GM21423 (cell line): ENCODE measurements around the gene SEMA5B.

Source experiments
- ATAC-seq: cut with Tn5 transposase; IDR thresholded peaks from one replicate; pipeline ENCODE4 v1.9.1; 2021; ENCODE audit warnings: mild to moderate bottlenecking, moderate library complexity; ENCODE audit not compliant: unreplicated experiment

SEMA5B gene

GRCh38 chr3:122947196-122947595 lies 80.4 kb downstream of the SEMA5B start:
- ATAC-seq, result no peak

- ATAC-seq, result no peak
These were observed 81.4 kb downstream of the SEMA5B start for GRCh38 chr3:122946185-122946584.

GRCh38 chr3:122945230-122945629 lies 82.3 kb downstream of the SEMA5B start:
- ATAC-seq, result no peak

- no peak for ATAC-seq
These were observed 82.8 kb downstream of the SEMA5B start for GRCh38 chr3:122944671-122945161.

GRCh38 chr3:122943828-122944190 lies 83.8 kb downstream of the SEMA5B start:
- no peak for ATAC-seq

- no peak for ATAC-seq
These were observed 84.4 kb downstream of the SEMA5B start for GRCh38 chr3:122942937-122943827.

- ATAC-seq, result no peak
These were observed 85.3 kb downstream of the SEMA5B start for GRCh38 chr3:122942239-122942638.

GRCh38 chr3:122941228-122942206 lies 86.0 kb downstream of the SEMA5B start:
- ATAC-seq, result no peak

- no peak for ATAC-seq
These were observed 86.9 kb downstream of the SEMA5B start for GRCh38 chr3:122940628-122941086.

- no peak for ATAC-seq
These were observed 88.7 kb downstream of the SEMA5B start for GRCh38 chr3:122938783-122939425.

GRCh38 chr3:122937745-122938144 lies 89.8 kb downstream of the SEMA5B start:
- no peak for ATAC-seq

GRCh38 chr3:122936986-122937385 lies 90.6 kb downstream of the SEMA5B start:
- no peak for ATAC-seq

GRCh38 chr3:122936335-122936734 lies 91.2 kb downstream of the SEMA5B start:
- ATAC-seq, result no peak

GRCh38 chr3:122934251-122934650 lies 93.3 kb downstream of the SEMA5B start:
- no peak for ATAC-seq

GRCh38 chr3:122932251-122932967 lies 95.2 kb downstream of the SEMA5B start:
- ATAC-seq, result no peak

GRCh38 chr3:122931636-122932035 lies 95.9 kb downstream of the SEMA5B start:
- no peak for ATAC-seq

GRCh38 chr3:122930063-122930997 lies 97.2 kb downstream of the SEMA5B start:
- no peak for ATAC-seq

- no peak for ATAC-seq
These were observed 98.1 kb downstream of the SEMA5B start for GRCh38 chr3:122929188-122930062.
